PFSK-1 (cell line): ENCODE data around the gene SGO2.

Experiments
- POLR2AphosphoS5 ChIP-seq: IDR thresholded peaks from 2 replicates; pipeline ENCODE4 v1.6.1; 2012; ENCODE audit warnings: low read depth, mild to moderate bottlenecking, control low read depth, low read length, moderate library complexity
- REST ChIP-seq, 2 experiments: IDR thresholded peaks; 2 replicates each; pipeline versions ENCODE4 v1.6.1 to v1.8.0; 2011 to 2012; ENCODE audit warnings: low read depth in 2 of 2, low read length in 2 of 2, control low read depth in 1 of 2, inconsistent platforms in 1 of 2, mild to moderate bottlenecking in 1 of 2, moderate library complexity in 1 of 2; ENCODE audit not compliant: insufficient read depth in 1 of 2
- SIN3A ChIP-seq: IDR thresholded peaks from 2 replicates; pipeline ENCODE4 v1.6.1; 2012; ENCODE audit warnings: mild to moderate bottlenecking, low read length, moderate library complexity, borderline replicate concordance; ENCODE audit not compliant: insufficient read depth

DNA sequence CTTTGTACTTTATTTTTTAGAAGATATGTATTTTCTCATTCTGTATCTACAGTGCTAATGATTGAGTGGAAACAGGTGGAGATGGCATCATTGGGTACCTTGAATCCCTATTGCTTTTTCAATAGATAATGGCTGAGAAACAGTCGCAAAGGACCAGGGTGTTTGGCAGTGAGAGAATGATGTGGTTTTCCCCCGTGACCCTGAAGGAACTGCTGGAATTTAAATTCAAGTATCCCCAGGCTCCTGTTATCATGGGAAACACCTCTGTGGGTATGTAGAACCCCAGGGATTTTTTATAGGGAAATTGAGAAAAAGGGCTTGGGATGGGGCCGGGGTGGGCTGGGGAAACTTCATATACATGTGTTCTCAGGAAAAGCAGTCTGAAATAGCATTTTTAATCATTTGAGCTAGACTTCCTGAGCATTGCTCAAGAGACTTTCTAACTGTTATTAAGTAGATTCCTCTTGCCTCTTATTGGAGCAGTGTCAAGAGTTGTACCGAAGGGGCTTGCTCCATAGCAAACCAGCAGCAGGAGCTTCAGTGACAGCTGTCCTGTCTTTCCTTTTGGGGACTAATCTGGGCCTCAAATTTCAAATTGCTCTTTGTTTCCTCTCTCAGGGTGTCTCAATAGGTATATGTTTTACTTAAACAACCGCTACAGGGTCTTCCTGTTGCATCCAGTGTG lies 78.7 kb downstream of the SGO2 start:
- TF ChIP-seq SIN3A = no peak
- TF ChIP-seq REST (IDR thresholded peaks at IDR 0.05; ENCODE audit: insufficient read depth in 1 of 2, low read depth in 2 of 2, low read length in 2 of 2) = no peak
- no peak for TF ChIP-seq POLR2AphosphoS5
